Esophagus muscularis mucosa (tissue), 3 donors: ENCODE results near the gene SLC9A1.

Experiments
- CTCF ChIP-seq, 3 experiments: fragments of 200-600 bp in 2 of 3; fragments of 450-650 bp in 1 of 3; sonication (generic) in 2 of 3; IDR thresholded peaks; one replicate each; pipeline ENCODE4 v1.5.1; 2017 to 2019; ENCODE audit warnings: antibody characterized with exemption in 3 of 3, mild to moderate bottlenecking in 2 of 3, moderate library complexity in 1 of 3
- POLR2A ChIP-seq: fragments of 450-650 bp; IDR thresholded peaks from one replicate; pipeline ENCODE4 v1.6.1; 2017; ENCODE audit warnings: antibody characterized with exemption, moderate library complexity, mild to moderate bottlenecking, low read depth

GRCh38 chr1:27139980-27140379 is 14.9 kb downstream of the SLC9A1 start:
- TF ChIP-seq POLR2A (no peak), CTCF (IDR thresholded peaks at IDR 0.05) (no peak)
